ENCODE results near the gene CRYBG3. TPM values are rescaled to one million over a fixed set of nuclear protein-coding genes. Genes with fewer than 3 reads are reported as not detected.
A peak's percentile ranks its signal among the peaks of the same experiment; 100 is the strongest.

The CRYBG3 gene
- total and polyA plus RNA-seq, 2 donors = 16.2 to 67.5 TPM

GRCh38 chr3:97969541-97969940, 147.7 kb downstream of the CRYBG3 start:
- H3K4me1 ChIP-seq (ENCODE audit: insufficient read depth) = no peaks in the 10 kb centered on the region
- no peak overlapping the region for H3K4me3 ChIP-seq (ENCODE audit: low read depth, low read length)
- H3K27ac ChIP-seq (ENCODE audit: low read depth) = no peak overlapping the region
- no peak for DNase-seq (ENCODE audit: extremely low spot score)
- 78% methylated on average over 5 of the region's 5 CpGs for WGBS
- peaks cover 3% of the 10 kb centered on the region for H3K36me3 ChIP-seq (ENCODE audit: insufficient read depth)

- 86% methylated on average over 1 of the region's 1 CpG for WGBS
- DNase-seq (ENCODE audit: extremely low spot score) = no peak
- H3K27ac ChIP-seq (ENCODE audit: low read depth) = peak overlapping the region; percentile 30
- no peak overlapping the region for H3K4me3 ChIP-seq (ENCODE audit: low read depth, low read length)
- peaks cover 1% of the 10 kb centered on the region for H3K36me3 ChIP-seq (ENCODE audit: insufficient read depth)
- H3K4me1 ChIP-seq (ENCODE audit: insufficient read depth) = no peaks in the 10 kb centered on the region
These were observed 148.3 kb downstream of the CRYBG3 start for GRCh38 chr3:97970156-97970555.

GRCh38 chr3:97970956-97971620, 149.3 kb downstream of the CRYBG3 start:
- peaks cover under 1% of the 10 kb centered on the region for H3K36me3 ChIP-seq (ENCODE audit: insufficient read depth)
- no peaks in the 10 kb centered on the region for H3K4me1 ChIP-seq (ENCODE audit: insufficient read depth)
- H3K4me3 ChIP-seq (ENCODE audit: low read depth, low read length) = peak overlapping the region; percentile 90
- 62% methylated on average over 9 of the region's 9 CpGs for WGBS
- no peak for DNase-seq (ENCODE audit: extremely low spot score)
- peak overlapping the region; percentile 40 for H3K27ac ChIP-seq (ENCODE audit: low read depth)

- H3K27ac ChIP-seq (ENCODE audit: low read depth) = peak within 1 kb of the TSS; percentile 85
- no peak for DNase-seq (ENCODE audit: extremely low spot score)
- no peaks in the 10 kb centered on the region for H3K4me1 ChIP-seq (ENCODE audit: insufficient read depth)
- H3K36me3 ChIP-seq (ENCODE audit: insufficient read depth) = no peaks in the 10 kb centered on the region
- WGBS = 2% methylated on average over 82 of the region's 82 CpGs
- H3K4me3 ChIP-seq (ENCODE audit: low read depth, low read length) = peak within 1 kb of the TSS; percentile 90
These were observed 150.1 kb downstream of the CRYBG3 start, which contains the start of gene RIOX2 for GRCh38 chr3:97971679-97972567. Gene RIOX2, minus strand, starts transcription at chr3:97972431. Its CDS starts 4,838 bp downstream, at chr3:97967593.

- no peak for DNase-seq (ENCODE audit: extremely low spot score)
- Histone ChIP-seq H3K4me1 (ENCODE audit: insufficient read depth) (no peaks in the 10 kb centered on the region), H3K36me3 (ENCODE audit: insufficient read depth) (no peaks in the 10 kb centered on the region), H3K4me3 (ENCODE audit: low read depth, low read length) (peak overlapping the region; percentile 90), H3K27ac (ENCODE audit: low read depth) (no peak overlapping the region)
- 93% methylated on average over 9 of the region's 9 CpGs for WGBS
These were observed 151.2 kb downstream of the CRYBG3 start for GRCh38 chr3:97972976-97973375.

- H3K36me3 ChIP-seq (ENCODE audit: insufficient read depth) = no peaks in the 10 kb centered on the region
- WGBS = 82% methylated on average over 3 of the region's 3 CpGs
- H3K4me1 ChIP-seq (ENCODE audit: insufficient read depth) = no peaks in the 10 kb centered on the region
- H3K4me3 ChIP-seq (ENCODE audit: low read depth, low read length) = no peak overlapping the region
- no peak overlapping the region for H3K27ac ChIP-seq (ENCODE audit: low read depth)
- no peak for DNase-seq (ENCODE audit: extremely low spot score)
These were observed 153.2 kb downstream of the CRYBG3 start for GRCh38 chr3:97974996-97975395.

GRCh38 chr3:97975466-97975865, 153.7 kb downstream of the CRYBG3 start:
- no peaks in the 10 kb centered on the region for H3K36me3 ChIP-seq (ENCODE audit: insufficient read depth)
- no peak for DNase-seq (ENCODE audit: extremely low spot score)
- H3K4me1 ChIP-seq (ENCODE audit: insufficient read depth) = no peaks in the 10 kb centered on the region
- no peak overlapping the region for H3K4me3 ChIP-seq (ENCODE audit: low read depth, low read length)
- H3K27ac ChIP-seq (ENCODE audit: low read depth) = no peak overlapping the region
- WGBS = 78% methylated on average over 1 of the region's 1 CpG

- 86% methylated on average over 3 of the region's 3 CpGs for WGBS
- DNase-seq (ENCODE audit: extremely low spot score) = no peak
- H3K4me1 ChIP-seq (ENCODE audit: insufficient read depth) = no peaks in the 10 kb centered on the region
- no peaks in the 10 kb centered on the region for H3K36me3 ChIP-seq (ENCODE audit: insufficient read depth)
- no peak overlapping the region for H3K27ac ChIP-seq (ENCODE audit: low read depth)
- no peak overlapping the region for H3K4me3 ChIP-seq (ENCODE audit: low read depth, low read length)
These were observed 157.8 kb downstream of the CRYBG3 start for GRCh38 chr3:97979610-97980009.

- WGBS = 34% methylated on average over 3 of the region's 3 CpGs
- no peak overlapping the region for H3K4me3 ChIP-seq (ENCODE audit: low read depth, low read length)
- H3K4me1 ChIP-seq (ENCODE audit: insufficient read depth) = no peaks in the 10 kb centered on the region
- no peak for DNase-seq (ENCODE audit: extremely low spot score)
- no peak overlapping the region for H3K27ac ChIP-seq (ENCODE audit: low read depth)
- no peaks in the 10 kb centered on the region for H3K36me3 ChIP-seq (ENCODE audit: insufficient read depth)
These were observed 160.1 kb downstream of the CRYBG3 start for GRCh38 chr3:97981886-97982285.

- Histone ChIP-seq H3K36me3 (ENCODE audit: insufficient read depth) (no peaks in the 10 kb centered on the region), H3K4me1 (ENCODE audit: insufficient read depth) (no peaks in the 10 kb centered on the region), H3K27ac (ENCODE audit: low read depth) (no peak overlapping the region), H3K4me3 (ENCODE audit: low read depth, low read length) (no peak overlapping the region)
- no peak for DNase-seq (ENCODE audit: extremely low spot score)
- WGBS = 45% methylated on average over 2 of the region's 2 CpGs
These were observed 162.2 kb downstream of the CRYBG3 start for GRCh38 chr3:97983933-97984491.

GRCh38 chr3:97987306-97987705, 165.5 kb downstream of the CRYBG3 start:
- Histone ChIP-seq H3K4me3 (ENCODE audit: low read depth, low read length) (no peak overlapping the region), H3K4me1 (ENCODE audit: insufficient read depth) (no peaks in the 10 kb centered on the region), H3K27ac (ENCODE audit: low read depth) (no peak overlapping the region), H3K36me3 (ENCODE audit: insufficient read depth) (no peaks in the 10 kb centered on the region)
- DNase-seq (ENCODE audit: extremely low spot score) = no peak
- WGBS = 90% methylated on average over 2 of the region's 2 CpGs

GRCh38 chr3:97988784-97989568, 167.2 kb downstream of the CRYBG3 start:
- Histone ChIP-seq H3K36me3 (ENCODE audit: insufficient read depth) (no peaks in the 10 kb centered on the region), H3K27ac (ENCODE audit: low read depth) (no peak overlapping the region), H3K4me1 (ENCODE audit: insufficient read depth) (no peaks in the 10 kb centered on the region), H3K4me3 (ENCODE audit: low read depth, low read length) (no peak overlapping the region)
- WGBS = 97% methylated on average over 3 of the region's 3 CpGs
- DNase-seq (ENCODE audit: extremely low spot score) = no peak

GRCh38 chr3:97990624-97991292, 168.9 kb downstream of the CRYBG3 start:
- 23% methylated on average over 2 of the region's 2 CpGs for WGBS

More at GRCh38 chr3:97990624-97991292, 168.9 kb downstream of the CRYBG3 start:
- Histone ChIP-seq H3K4me1 (ENCODE audit: insufficient read depth) (no peaks in the 10 kb centered on the region), H3K4me3 (ENCODE audit: low read depth, low read length) (no peak overlapping the region), H3K36me3 (ENCODE audit: insufficient read depth) (no peaks in the 10 kb centered on the region), H3K27ac (ENCODE audit: low read depth) (no peak overlapping the region)
- no peak for DNase-seq (ENCODE audit: extremely low spot score)
